GM23338 (cell line): ENCODE results near the gene ANKRD66.

Source experiments
- CREB1 ChIP-seq: fragments of 250-450 bp; sonication (Bioruptor Pico); IDR thresholded peaks from 2 replicates; pipeline ENCODE4 v1.5.0; 2020; ENCODE audit warnings: low read depth, mild to moderate bottlenecking, moderate library complexity
- CTCF ChIP-seq, 2 experiments: fragments of 200-600 bp in 1 of 2; sonication (generic) in 1 of 2; conservative IDR thresholded peaks; 2 replicates each; pipeline versions ENCODE4 v1.5.1 to v1.6.1; 2016 to 2017; ENCODE audit warnings: antibody characterized with exemption in 2 of 2, low read depth in 2 of 2, mild to moderate bottlenecking in 2 of 2, moderate library complexity in 1 of 2
- ETS1 ChIP-seq: IDR thresholded peaks from 2 replicates; pipeline ENCODE4 v1.6.1; 2016; ENCODE audit warnings: antibody characterized with exemption
- EZH2 ChIP-seq: fragments of 200-600 bp; sonication (generic); IDR thresholded peaks from one replicate; pipeline ENCODE4 v1.8.0; 2017; ENCODE audit warnings: antibody characterized with exemption, mild to moderate bottlenecking, low read depth; ENCODE audit not compliant: unreplicated experiment
- EZH2phosphoT487 ChIP-seq: fragments of 200-600 bp; sonication (generic); IDR thresholded peaks from one replicate; pipeline ENCODE4 v1.8.1; 2018; ENCODE audit warnings: antibody characterized with exemption; ENCODE audit not compliant: unreplicated experiment
- JUNB ChIP-seq: IDR thresholded peaks from one replicate; pipeline ENCODE4 v1.6.1; 2016; ENCODE audit warnings: antibody characterized with exemption; ENCODE audit not compliant: unreplicated experiment
- POLR2AphosphoS5 ChIP-seq: IDR thresholded peaks from 2 replicates; pipeline ENCODE4 v1.6.1; 2016; ENCODE audit warnings: antibody characterized with exemption, low read depth
- REST ChIP-seq: IDR thresholded peaks from one replicate; pipeline ENCODE4 v1.6.1; 2018; ENCODE audit warnings: antibody characterized with exemption; ENCODE audit not compliant: unreplicated experiment
- ZNF114 ChIP-seq: fragments of 250-450 bp; sonication (Bioruptor Pico); IDR thresholded peaks from 2 replicates; pipeline ENCODE4 v1.5.0; 2020; ENCODE audit warnings: mild to moderate bottlenecking, moderate library complexity
- ZNF331 ChIP-seq: fragments of 250-450 bp; sonication (Bioruptor Pico); IDR thresholded peaks from 2 replicates; pipeline ENCODE4 v1.5.0; 2020; ENCODE audit warnings: low read depth, mild to moderate bottlenecking, moderate library complexity

GRCh38 chr6:46808806-46809205, 62.1 kb downstream of the ANKRD66 start:
- TF ChIP-seq POLR2AphosphoS5 (no peak), CTCF (conservative IDR thresholded peaks at IDR 0.05; ENCODE audit: low read depth in 2 of 2) (no peak), REST (no peak), EZH2 (no peak), ZNF331 (CRISPR knock-in tag) (no peak), ETS1 (no peak), EZH2phosphoT487 (no peak), CREB1 (CRISPR knock-in tag) (no peak), JUNB (no peak), ZNF114 (CRISPR knock-in tag) (no peak)
